IPS DF 4.7 (cell line): ENCODE measurements around the gene CCT6A.
"Not testable (repeated sequence)": the region's sequence is repeated elsewhere in the genome, so short reads cannot be mapped to it uniquely, and the experiment has no call there.

Source experiments
- DNase-seq: peaks from one replicate; pipeline ENCODE4 v3.0.0-alpha.2; 2013; ENCODE audit warnings: low spot score; ENCODE audit errors: extremely low read depth

The CCT6A gene

GRCh38 chr7:56053379-56053778, 1.8 kb downstream of the CCT6A start:
- no peak for DNase-seq

GRCh38 chr7:56053993-56054392, 2.4 kb downstream of the CCT6A start:
- DNase-seq = no peak

GRCh38 chr7:56062382-56062781, 10.8 kb downstream of the CCT6A start:
- no peak for DNase-seq

- no peak for DNase-seq
Measured at GRCh38 chr7:56063500-56063881, 11.9 kb downstream of the CCT6A start.

- no peak for DNase-seq
Measured at GRCh38 chr7:56063882-56064625, 12.5 kb downstream of the CCT6A start, which contains the start of gene SUMF2. SUMF2 (plus strand) TSS chr7:56064286; CDS start chr7:56064312, 26 bp downstream.

- DNase-seq = not testable (repeated sequence)
Measured at GRCh38 chr7:56066376-56066775, 14.8 kb downstream of the CCT6A start.

- no peak for DNase-seq
Measured at GRCh38 chr7:56074371-56074791, 22.8 kb downstream of the CCT6A start.

- no peak for DNase-seq
Measured at GRCh38 chr7:56077681-56078080, 26.1 kb downstream of the CCT6A start.

GRCh38 chr7:56078196-56078595, 26.6 kb downstream of the CCT6A start:
- DNase-seq = no peak

GRCh38 chr7:56079450-56080185, 28.1 kb downstream of the CCT6A start:
- DNase-seq = no peak

- DNase-seq = not testable (repeated sequence)
Measured at GRCh38 chr7:56080726-56081435, 29.3 kb downstream of the CCT6A start.

- DNase-seq = no peak
Measured at GRCh38 chr7:56081626-56082340, 30.2 kb downstream of the CCT6A start.

- DNase-seq = no peak
Measured at GRCh38 chr7:56083150-56083785, 31.7 kb downstream of the CCT6A start.

GRCh38 chr7:56086761-56087160, 35.2 kb downstream of the CCT6A start:
- DNase-seq = no peak

- DNase-seq = no peak
Measured at GRCh38 chr7:56087445-56087844, 35.9 kb downstream of the CCT6A start.

- DNase-seq = no peak
Measured at GRCh38 chr7:56091591-56091990, 40.0 kb downstream of the CCT6A start.

- not testable (repeated sequence) for DNase-seq
Measured at GRCh38 chr7:56092388-56092787, 40.8 kb downstream of the CCT6A start.

GRCh38 chr7:56092789-56093531, 41.4 kb downstream of the CCT6A start, which contains the start of gene PHKG1:
PHKG1 (minus strand) TSS chr7:56092952; CDS start chr7:56088941, 4,011 bp downstream.
- DNase-seq = no peak

- no peak for DNase-seq
Measured at GRCh38 chr7:56097700-56098099, 46.1 kb downstream of the CCT6A start.
